Fibroblast of villous mesenchyme (primary cell): Measurements from ENCODE around the gene XPR1. TPM values are rescaled to one million over a fixed set of nuclear protein-coding genes. Genes with fewer than 3 reads are reported as not detected.

Experiments
- DNase-seq: peaks from one replicate; pipeline ENCODE4 v3.0.0-alpha.2; 2010; ENCODE audit warnings: low read depth
- H3K4me3 ChIP-seq: 2 replicates; pipeline ENCODE4 v1.5.1; 2011; ENCODE audit warnings: low read depth, mild to moderate bottlenecking, low read length
- CTCF ChIP-seq: IDR thresholded peaks from 2 replicates; pipeline ENCODE4 v1.5.1; 2012; ENCODE audit warnings: low read depth, mild to moderate bottlenecking, low read length; ENCODE audit not compliant: insufficient read depth
- total RNA-seq: library from RNA; depleted of rRNA; stranded (reverse); fragments of >200 nt; gene quantifications from 2 replicates; pipeline ENCODE4 v1.2.3, GENCODE V29; 2012

The XPR1 gene
- total RNA-seq, 1 donor: 31.5 TPM

- TF ChIP-seq CTCF: no peak
- DNase-seq: no peak
- H3K4me3 ChIP-seq: no peak overlapping the region
Observed at GRCh38 chr1:180603223-180603849, 28.5 kb upstream of the XPR1 start.

- TF ChIP-seq CTCF: no peak
- DNase-seq: no peak
- H3K4me3 ChIP-seq: no peak overlapping the region
Observed at GRCh38 chr1:180603850-180604226, 28.0 kb upstream of the XPR1 start.

- no peak overlapping the region for H3K4me3 ChIP-seq
- DNase-seq: no peak
- TF ChIP-seq CTCF: no peak
Observed at GRCh38 chr1:180606155-180606554, 25.7 kb upstream of the XPR1 start.

GRCh38 chr1:180609643-180610555, 21.9 kb upstream of the XPR1 start:
- no peak for DNase-seq
- TF ChIP-seq CTCF: no peak
- H3K4me3 ChIP-seq: no peak overlapping the region

- DNase-seq: no peak
- no peak overlapping the region for H3K4me3 ChIP-seq
- TF ChIP-seq CTCF: no peak
Observed at GRCh38 chr1:180610556-180611015, 21.2 kb upstream of the XPR1 start.

- no peak for TF ChIP-seq CTCF
- DNase-seq: no peak
Observed at GRCh38 chr1:180611016-180611930, 20.5 kb upstream of the XPR1 start.

More at GRCh38 chr1:180611016-180611930, 20.5 kb upstream of the XPR1 start:
- no peak overlapping the region for H3K4me3 ChIP-seq
